Kidney epithelial cell (primary cell): ENCODE measurements around the gene GRAP2. TPM values are rescaled to one million over a fixed set of nuclear protein-coding genes. Genes with fewer than 3 reads are reported as not detected.

Experiments
- DNase-seq: peaks from one replicate; pipeline ENCODE4 v3.0.0-alpha.2; 2010; ENCODE audit warnings: low read depth
- H3K27me3 ChIP-seq: 2 replicates; pipeline ENCODE4 v1.6.0; 2011; ENCODE audit warnings: low read length; ENCODE audit not compliant: control insufficient read depth, insufficient read depth
- H3K36me3 ChIP-seq: 2 replicates; pipeline ENCODE4 v1.5.1; 2011; ENCODE audit warnings: low read length; ENCODE audit not compliant: control insufficient read depth, insufficient read depth
- H3K4me3 ChIP-seq: 2 replicates; pipeline ENCODE4 v1.5.1; 2011; ENCODE audit warnings: low read depth, mild to moderate bottlenecking, control low read depth, low read length
- total RNA-seq: library from RNA; depleted of rRNA; stranded (reverse); fragments of >200 nt; gene quantifications from 2 replicates; pipeline ENCODE4 v1.2.3, GENCODE V29; 2015
- TF ChIP-seq, protein P1 (sequence below): IDR thresholded peaks from 2 replicates; pipeline ENCODE4 v1.5.1; 2011; ENCODE audit warnings: mild to moderate bottlenecking, moderate library complexity, low read length, control low read depth, inconsistent platforms; ENCODE audit not compliant: insufficient read depth, poor library complexity, severe bottlenecking

Gene GRAP2
- total RNA-seq, 1 donor from 2014 or later = not detected

DNA sequence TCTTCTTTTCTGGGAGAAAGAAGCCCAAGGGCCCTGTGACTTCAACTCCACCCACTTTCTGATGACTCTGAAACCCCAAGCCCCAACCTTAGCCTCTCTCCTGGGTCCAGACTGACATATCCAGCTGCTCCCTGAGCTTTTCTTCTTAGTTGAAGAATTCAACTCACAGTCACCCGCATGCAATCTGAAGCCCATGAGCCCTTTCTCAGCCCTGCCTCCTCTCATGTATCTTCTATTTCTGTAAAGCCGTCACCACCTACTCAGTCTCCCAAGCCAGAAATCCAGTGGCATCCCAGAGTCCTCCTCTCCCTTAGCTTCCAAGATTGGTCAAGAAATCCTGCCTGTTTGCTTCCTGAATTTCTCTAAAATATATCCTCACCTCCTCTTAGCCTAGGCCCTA is 52.2 kb downstream of the GRAP2 start:
- TF ChIP-seq, protein P1, sequence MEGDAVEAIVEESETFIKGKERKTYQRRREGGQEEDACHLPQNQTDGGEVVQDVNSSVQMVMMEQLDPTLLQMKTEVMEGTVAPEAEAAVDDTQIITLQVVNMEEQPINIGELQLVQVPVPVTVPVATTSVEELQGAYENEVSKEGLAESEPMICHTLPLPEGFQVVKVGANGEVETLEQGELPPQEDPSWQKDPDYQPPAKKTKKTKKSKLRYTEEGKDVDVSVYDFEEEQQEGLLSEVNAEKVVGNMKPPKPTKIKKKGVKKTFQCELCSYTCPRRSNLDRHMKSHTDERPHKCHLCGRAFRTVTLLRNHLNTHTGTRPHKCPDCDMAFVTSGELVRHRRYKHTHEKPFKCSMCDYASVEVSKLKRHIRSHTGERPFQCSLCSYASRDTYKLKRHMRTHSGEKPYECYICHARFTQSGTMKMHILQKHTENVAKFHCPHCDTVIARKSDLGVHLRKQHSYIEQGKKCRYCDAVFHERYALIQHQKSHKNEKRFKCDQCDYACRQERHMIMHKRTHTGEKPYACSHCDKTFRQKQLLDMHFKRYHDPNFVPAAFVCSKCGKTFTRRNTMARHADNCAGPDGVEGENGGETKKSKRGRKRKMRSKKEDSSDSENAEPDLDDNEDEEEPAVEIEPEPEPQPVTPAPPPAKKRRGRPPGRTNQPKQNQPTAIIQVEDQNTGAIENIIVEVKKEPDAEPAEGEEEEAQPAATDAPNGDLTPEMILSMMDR = no peak
- H3K36me3 ChIP-seq = no peaks in the 10 kb centered on the region

DNA sequence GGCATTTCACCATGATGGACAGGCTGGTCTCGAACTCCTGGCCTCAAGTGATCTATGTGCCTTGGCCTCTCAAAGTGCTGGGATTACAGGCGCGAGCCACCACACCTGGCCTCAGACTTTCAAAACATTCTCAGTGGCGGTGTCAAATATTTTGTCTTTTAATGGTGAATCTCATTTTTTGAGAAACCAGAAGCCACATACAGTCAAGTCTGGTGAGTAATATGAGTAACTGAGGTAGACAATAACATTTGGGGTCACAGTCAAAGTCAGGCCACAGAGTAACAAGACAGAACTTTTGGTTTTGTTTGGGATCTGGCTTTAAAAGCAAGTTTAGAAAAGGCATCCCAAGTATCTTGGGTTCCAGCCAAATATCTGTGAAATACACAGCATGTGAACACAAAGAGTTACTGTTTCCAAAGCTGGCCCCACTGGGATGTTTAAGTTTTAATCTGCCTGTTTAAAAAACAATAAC is 53.7 kb downstream of the GRAP2 start:
- H3K36me3 ChIP-seq = no peaks in the 10 kb centered on the region
- TF ChIP-seq, protein P1 = no peak
- no peak overlapping the region for H3K4me3 ChIP-seq
- no peaks in the 10 kb centered on the region for H3K27me3 ChIP-seq
- peak; percentile 35 for DNase-seq

More for the DNA sequence above, 52.2 kb downstream of the GRAP2 start:
- H3K27me3 ChIP-seq = no peaks in the 10 kb centered on the region
- DNase-seq = no peak
- no peak overlapping the region for H3K4me3 ChIP-seq

- Histone ChIP-seq H3K36me3 (no peaks in the 10 kb centered on the region), H3K27me3 (no peaks in the 10 kb centered on the region), H3K4me3 (no peak overlapping the region)
- DNase-seq = no peak
- TF ChIP-seq, protein P1 = no peak
Measured at GRCh38 chr22:39955675-39956074, 54.8 kb downstream of the GRAP2 start.

- Histone ChIP-seq H3K27me3 (no peaks in the 10 kb centered on the region), H3K36me3 (no peaks in the 10 kb centered on the region), H3K4me3 (no peak overlapping the region)
- TF ChIP-seq, protein P1 = no peak
- no peak for DNase-seq
Measured at GRCh38 chr22:39956932-39957664, 56.2 kb downstream of the GRAP2 start.

- TF ChIP-seq, protein P1 = no peak
- H3K36me3 ChIP-seq = no peaks in the 10 kb centered on the region
- no peak for DNase-seq
Measured at GRCh38 chr22:39958009-39958711, 57.3 kb downstream of the GRAP2 start.

More at GRCh38 chr22:39958009-39958711, 57.3 kb downstream of the GRAP2 start:
- Histone ChIP-seq H3K27me3 (no peaks in the 10 kb centered on the region), H3K4me3 (no peak overlapping the region)
